Lower leg skin (tissue), 4 donors: ENCODE measurements around the gene METTL26. TPM values are rescaled to one million over a fixed set of nuclear protein-coding genes. Genes with fewer than 3 reads are reported as not detected.
A peak's percentile ranks its signal among the peaks of the same experiment; 100 is the strongest.

ENCODE experiments used
- DNase-seq, 2 donors: peaks; one replicate each; pipeline ENCODE4 v3.0.0-alpha.2; 2019; ENCODE audit warnings: low spot score in 2 of 2
- H3K4me3 ChIP-seq: fragments of 200-600 bp; sonication (generic); 2 replicates; pipeline ENCODE4 v1.5.1; 2017; ENCODE audit warnings: mild to moderate bottlenecking, low read depth; ENCODE audit not compliant: poor library complexity, severe bottlenecking
- CTCF ChIP-seq, 3 donors: fragments of 450-650 bp; IDR thresholded peaks; one replicate each; pipeline ENCODE4 v1.5.1; 2016; ENCODE audit warnings: antibody characterized with exemption in 3 of 3, mild to moderate bottlenecking in 3 of 3, moderate library complexity in 2 of 3
- POLR2A ChIP-seq, 2 donors: fragments of 450-650 bp; IDR thresholded peaks; one replicate each; pipeline ENCODE4 v1.6.1; 2016 to 2017; ENCODE audit warnings: antibody characterized with exemption in 2 of 2, mild to moderate bottlenecking in 1 of 2, moderate library complexity in 1 of 2
- WGBS, 2 donors: methylation state at CpG; one replicate each; pipeline ENCODE4 v1.1.5; 2018; 5-methylcytosine and 5-hydroxymethylcytosine counted together
- intact Hi-C: fragments of 100-400 bp; cut with DNase I; formaldehyde crosslinking; loops from one replicate; pipeline ENCODE4 v1.15.0; 2023; ENCODE audit warnings: low total_unique reads
- total RNA-seq, 4 donors: library from RNA; depleted of rRNA; stranded (reverse); fragments of >200 nt; gene quantifications; one replicate each; pipeline ENCODE4 v1.1.0, GENCODE V29; 2016

Gene METTL26
- total RNA-seq, 4 donors from 2014 or later: 108 to 161 (median 111) TPM

- WGBS, 2 donors: 42 to 44% methylated on average over 14 to 28 of the region's 29 CpGs
- TF ChIP-seq CTCF (IDR thresholded peaks at IDR 0.05): no peak
- TF ChIP-seq POLR2A (IDR thresholded peaks at IDR 0.05): no peak
- DNase-seq: no peak
- intact Hi-C loops: no loop called here
- H3K4me3 ChIP-seq: no peak overlapping the region
Measured at GRCh38 chr16:630249-630814, 5.8 kb downstream of the METTL26 start.

- intact Hi-C loops: no loop called here
- WGBS, 2 donors: 54 to 56% methylated on average over 10 to 11 of the region's 11 CpGs
- H3K4me3 ChIP-seq: no peak overlapping the region
- TF ChIP-seq CTCF (IDR thresholded peaks at IDR 0.05) (no peak), POLR2A (IDR thresholded peaks at IDR 0.05) (no peak)
- no peak for DNase-seq
Measured at GRCh38 chr16:629833-630248, 6.3 kb downstream of the METTL26 start.

GRCh38 chr16:629185-629832 is 6.8 kb downstream of the METTL26 start:
- no peak for DNase-seq
- whole genome bisulfite sequencing, 2 donors: 67 to 70% methylated on average over 26 to 29 of the region's 29 CpGs
- no peak for TF ChIP-seq POLR2A (IDR thresholded peaks at IDR 0.05)
- no peak overlapping the region for H3K4me3 ChIP-seq
- intact Hi-C loops: no loop called here

GRCh38 chr16:628321-629061 is 7.6 kb downstream of the METTL26 start:
- DNase-seq: peak in 1 of 2 donors; percentile 87
- WGBS, 2 donors: 90 to 92% methylated on average over 14 to 33 of the region's 33 CpGs

GRCh38 chr16:627454-628239 is 8.5 kb downstream of the METTL26 start:
- TF ChIP-seq CTCF (IDR thresholded peaks at IDR 0.05): no peak
- no peak for TF ChIP-seq POLR2A (IDR thresholded peaks at IDR 0.05)
- DNase-seq: peak in 1 of 2 donors; percentile 88
- no peak overlapping the region for H3K4me3 ChIP-seq
- intact Hi-C loops: no loop called here
- WGBS, 2 donors: 81 to 95% methylated on average over 43 to 50 of the region's 50 CpGs

More at GRCh38 chr16:628321-629061, 7.6 kb downstream of the METTL26 start:
- intact Hi-C loops: no loop called here
- TF ChIP-seq POLR2A (IDR thresholded peaks at IDR 0.05) (no peak), CTCF (IDR thresholded peaks at IDR 0.05) (no peak)
- H3K4me3 ChIP-seq: no peak overlapping the region
